ENCODE measurements around the gene HOXD10.

GRCh38 chr2:176092270-176093144, 24.1 kb upstream of the HOXD10 start, which contains the start of gene HOXD13:
- TF ChIP-seq NR2F2 (IDR thresholded peaks at IDR 0.05) = no peak
- TF ChIP-seq CTCF (IDR thresholded peaks at IDR 0.05; ENCODE audit: low read depth, low read length, missing input control) = no peak
- TF ChIP-seq ZBTB33 (IDR thresholded peaks at IDR 0.05) = no peak
- no peak for TF ChIP-seq TAF1 (conservative IDR thresholded peaks at IDR 0.05)
- TF ChIP-seq RAD21 (IDR thresholded peaks at IDR 0.05) = no peak
- TF ChIP-seq MAX (IDR thresholded peaks at IDR 0.05) = no peak
- no peak for TF ChIP-seq HNF4A (conservative IDR thresholded peaks at IDR 0.05)
- TF ChIP-seq YY1 (IDR thresholded peaks at IDR 0.05) = no peak
